Measurements from ENCODE around the gene CAMSAP1.
"Not testable (repeated sequence)": the region's sequence is repeated elsewhere in the genome, so short reads cannot be mapped to it uniquely, and the experiment has no call there.

CAMSAP1 gene

DNA sequence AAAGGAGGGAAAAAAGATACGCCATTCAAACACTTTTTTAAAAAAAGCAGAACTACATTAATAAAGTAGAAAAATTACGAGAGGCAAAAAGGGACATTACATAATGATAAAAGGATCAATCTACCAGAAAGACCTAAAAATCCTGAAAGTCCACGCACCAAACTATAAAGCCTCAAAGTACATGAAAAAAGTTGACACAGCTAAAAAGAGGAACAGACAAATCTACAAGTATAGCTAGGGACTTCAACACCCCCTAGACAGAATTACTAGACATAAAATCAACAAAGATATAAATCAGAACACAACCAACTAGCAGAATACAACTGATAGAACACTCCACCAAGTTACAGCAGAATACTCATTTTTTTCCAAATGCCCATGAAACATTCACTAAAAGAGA is 11.1 kb downstream of the CAMSAP1 start:
- no peak for DNase-seq

DNA sequence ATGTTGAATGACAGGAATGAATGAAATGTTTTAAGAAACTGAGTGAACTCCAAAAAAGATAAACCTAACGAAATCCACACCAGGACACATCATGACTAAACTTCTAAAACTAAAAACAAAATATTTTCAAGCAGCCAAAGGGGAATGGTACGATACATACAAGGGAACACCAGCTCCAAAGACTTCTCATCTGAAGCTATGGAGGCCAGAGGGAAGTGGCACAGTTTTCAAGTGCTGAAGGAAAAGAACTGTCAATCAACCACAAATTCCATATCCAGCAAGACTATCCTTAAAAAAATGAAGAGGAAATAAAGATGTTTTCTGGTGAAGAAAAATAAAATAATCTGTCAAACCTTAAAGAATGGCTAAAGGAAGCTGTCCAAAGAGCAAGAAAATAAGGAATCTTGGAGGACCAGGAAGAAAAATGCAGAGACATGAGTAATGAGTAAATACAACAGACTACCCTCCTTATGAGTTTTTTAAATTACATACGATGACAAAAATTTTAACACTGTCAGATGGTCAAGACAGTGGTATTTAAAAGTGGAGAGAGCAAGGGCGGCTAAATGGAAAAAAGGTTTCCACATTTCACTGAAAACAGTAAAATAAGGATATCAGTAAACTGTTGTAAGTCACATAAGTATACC is 12.0 kb downstream of the CAMSAP1 start:
- no peak for DNase-seq

DNA sequence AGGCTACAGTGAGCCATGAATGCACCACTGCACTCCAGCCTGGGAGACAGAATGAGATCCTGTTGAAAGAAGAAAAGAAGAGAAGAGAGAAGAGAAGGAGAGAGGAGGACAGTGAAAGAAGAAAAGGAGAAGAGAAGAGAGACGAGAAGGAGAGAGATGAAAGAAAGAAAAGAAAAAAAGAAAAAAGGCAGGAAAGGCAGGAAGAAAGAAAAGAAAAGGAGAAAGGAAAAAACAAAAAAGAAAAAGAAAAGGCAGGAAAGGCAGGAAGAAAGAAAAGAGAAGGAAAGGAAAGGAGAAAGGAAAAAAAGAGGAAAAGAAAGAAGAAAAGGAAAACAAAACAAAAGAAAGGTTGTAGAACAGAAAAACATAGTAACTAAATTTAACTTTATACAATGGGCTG is 14.2 kb downstream of the CAMSAP1 start:
- DNase-seq: no peak

DNA sequence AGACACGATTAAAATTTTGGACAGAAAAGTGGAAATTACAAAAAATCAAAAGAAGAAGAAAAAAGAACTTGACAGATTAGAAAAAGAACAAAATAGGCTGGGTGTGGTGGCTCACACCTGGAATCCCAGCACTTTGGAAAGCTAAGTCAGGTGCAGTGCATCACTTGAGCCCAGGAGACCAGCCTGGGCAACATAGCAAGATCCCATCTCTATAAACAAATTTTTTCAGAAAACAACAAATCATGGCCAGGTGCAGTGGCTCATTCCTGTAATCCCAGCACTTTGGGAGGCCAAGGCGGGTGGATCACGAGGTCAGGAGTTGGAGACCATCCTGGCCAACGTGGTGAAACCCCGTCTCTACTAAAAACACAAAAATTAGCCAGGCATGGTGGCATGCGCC is 15.0 kb downstream of the CAMSAP1 start:
- DNase-seq: not testable (repeated sequence)

DNA sequence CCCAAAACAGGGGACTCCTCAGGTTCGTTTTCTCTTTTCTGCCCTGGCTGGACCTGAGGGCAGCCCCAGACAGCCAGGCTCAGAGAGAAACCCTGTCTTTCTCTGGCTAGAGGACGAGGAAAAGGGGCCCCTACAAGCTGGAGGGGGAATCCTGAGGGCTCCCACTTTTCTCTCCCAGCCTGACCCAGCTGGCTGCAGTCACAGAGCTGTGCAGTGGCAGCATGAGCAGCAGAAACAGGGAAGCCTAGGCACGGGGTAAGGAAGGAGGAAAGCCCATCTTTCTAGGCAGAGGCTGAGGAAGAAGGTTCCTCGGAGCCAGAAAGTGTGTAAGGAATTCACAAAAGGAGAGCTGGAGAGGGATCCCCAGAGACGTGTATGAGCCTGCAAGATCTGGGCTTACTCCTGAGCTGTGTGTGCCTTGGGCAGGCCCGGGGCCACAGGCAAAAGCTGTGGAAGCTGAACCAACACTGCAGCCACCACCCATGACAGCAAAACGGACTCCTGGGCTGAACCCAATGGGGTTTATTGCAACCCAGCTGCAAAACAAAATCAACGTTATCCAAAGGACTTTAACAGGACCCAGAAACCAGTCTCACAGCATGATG is 16.2 kb downstream of the CAMSAP1 start:
- DNase-seq: no peak

DNA sequence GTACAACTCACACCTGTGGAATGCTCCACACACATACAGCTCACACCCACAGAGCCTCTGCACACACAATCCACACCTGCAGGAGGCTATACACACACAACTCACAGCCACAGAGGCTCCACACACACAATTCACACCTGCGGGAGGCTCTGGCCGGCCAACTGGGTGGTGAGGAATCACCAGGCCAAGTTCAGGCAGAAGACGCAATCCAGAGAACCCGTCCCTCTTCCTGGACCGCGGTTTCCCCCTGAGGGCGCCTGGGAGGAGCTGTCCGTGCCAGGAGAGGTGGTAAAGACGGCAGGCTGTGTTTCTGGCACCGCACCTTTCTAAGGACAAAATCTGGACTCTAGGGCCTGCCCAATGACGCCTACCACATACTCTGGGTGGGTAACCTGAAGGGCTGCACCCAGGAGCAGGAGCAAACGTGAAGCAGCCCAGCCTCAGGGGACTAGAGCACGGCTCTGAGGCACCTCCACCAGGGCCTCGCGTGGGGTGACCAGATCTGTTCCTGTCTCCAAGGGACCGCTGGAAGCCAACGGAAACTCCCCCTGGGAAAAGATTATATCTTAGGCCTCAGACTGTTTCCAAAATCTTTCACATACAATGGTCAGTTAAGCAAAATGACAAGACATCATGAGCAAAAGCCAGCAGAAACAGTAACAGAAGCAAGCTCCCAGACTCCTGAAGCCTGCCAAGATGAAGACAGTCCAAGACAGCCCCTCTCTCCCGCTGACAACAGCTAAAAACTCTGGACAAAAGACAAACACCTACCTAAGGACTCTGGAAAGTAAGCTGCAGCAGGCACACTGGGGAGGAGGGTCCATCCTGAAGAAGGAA is 16.9 kb downstream of the CAMSAP1 start:
- DNase-seq: no peak

DNA sequence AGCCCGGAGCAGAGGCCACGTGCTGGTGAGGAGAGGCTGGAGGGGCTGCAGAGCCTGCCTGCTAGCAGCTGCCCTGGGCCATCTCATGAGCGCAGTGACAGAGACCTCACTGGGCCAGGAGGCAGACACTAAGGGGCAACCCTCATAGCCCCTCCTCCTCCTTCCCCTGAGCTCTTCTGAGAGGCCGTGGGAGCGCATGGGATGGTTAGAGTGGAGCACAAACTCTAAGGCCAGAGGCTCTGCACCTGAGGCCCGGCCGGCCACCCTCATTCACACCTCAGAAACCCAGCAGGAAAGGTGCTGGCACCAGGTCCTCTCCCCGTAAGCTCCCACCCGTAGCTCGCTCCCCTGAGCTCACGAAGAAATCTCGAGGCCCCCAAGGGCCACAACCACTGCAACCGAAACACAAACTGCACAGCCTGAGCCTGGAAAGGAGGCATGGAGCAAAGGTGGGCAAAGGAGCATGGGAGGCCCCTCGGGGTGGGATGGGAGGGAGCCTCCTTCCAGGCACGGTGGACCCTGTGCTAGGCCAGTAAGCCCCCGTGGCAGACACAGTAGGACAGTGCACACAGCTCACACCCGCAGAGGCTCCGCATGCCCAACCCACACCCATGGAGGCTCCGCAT is 17.7 kb downstream of the CAMSAP1 start:
- DNase-seq: no peak

DNA sequence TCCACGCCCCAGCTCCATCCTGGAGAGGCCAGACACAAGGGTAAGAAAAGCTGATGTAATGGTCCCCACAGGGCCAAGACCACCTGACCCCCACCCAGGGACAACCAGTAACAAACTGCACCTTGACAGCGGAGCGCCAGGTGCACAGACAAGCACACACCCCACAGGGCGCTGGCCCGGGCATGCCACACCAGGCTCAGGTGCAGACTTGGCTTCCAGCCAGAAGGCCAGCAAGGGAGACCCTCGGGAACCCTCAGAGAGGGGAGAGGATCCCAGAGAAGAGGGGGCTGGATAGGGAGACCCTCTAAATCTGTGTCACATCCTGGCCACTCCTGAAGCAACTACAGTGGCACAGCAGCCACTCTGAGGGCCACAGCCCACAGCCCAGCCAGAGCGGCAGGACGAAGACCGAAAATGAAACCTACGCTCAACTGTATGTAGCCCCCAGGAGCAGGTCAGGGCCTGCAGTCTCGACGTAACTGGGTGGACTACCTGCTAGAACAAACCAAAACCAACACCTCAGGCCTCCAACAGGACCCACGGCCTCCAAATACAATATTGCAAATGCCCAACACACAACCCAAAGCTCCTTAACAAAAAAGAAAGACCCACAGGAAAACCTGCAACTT is 18.5 kb downstream of the CAMSAP1 start:
- peak; percentile 34 for DNase-seq

DNA sequence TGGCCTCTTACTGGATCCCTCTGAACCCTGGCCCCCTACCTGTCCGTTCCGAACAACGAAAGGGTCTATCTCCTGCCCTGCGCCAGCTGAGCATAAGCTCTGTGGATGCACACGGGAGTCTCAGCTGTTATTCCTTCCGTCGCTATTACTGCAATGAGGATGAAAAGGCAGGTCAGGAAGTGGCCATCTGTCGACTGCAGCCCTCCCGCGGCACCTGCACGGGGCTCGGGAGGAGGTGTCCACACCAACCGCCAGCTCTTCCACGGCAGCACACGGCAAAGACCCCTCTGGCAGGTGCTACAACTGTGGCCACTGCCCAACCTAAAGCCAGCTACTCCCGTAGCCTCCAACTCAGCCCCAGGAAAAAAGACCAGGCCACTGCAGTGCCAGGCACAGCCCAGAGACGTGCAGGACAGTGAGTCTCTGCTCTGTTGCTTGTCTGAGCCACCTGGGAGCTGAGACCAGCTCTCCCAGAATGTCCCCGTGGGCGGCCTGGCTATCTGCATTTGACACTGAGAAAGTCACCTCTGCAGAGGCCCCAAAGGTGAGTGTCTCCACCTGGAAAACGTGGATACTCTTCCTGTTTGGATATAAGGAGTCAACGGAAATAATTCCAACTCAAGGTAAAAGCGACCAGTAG is 19.1 kb downstream of the CAMSAP1 start:
- DNase-seq: no peak

DNA sequence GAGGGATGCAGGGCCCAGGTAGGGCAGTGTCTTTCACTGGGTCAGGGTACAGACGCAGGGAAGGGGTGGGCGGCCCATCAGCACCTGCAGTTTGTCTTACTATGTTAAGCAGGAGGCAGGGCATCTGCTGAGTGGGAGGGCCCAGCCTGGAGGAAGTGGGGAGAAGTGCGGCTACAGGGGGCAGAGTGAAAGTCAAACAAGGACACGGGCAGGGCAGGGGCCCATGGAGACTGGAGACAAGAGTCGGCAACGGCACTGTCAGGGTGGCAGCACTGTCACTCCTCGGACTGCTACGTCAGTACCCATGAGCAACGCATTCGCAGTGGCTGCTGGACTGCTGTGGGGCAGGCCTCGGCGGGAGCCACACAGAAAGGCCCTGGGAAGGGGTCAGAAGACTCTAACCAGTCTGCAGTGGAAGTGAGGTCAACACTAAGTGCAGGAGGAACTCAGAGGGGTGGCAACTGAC is 19.7 kb downstream of the CAMSAP1 start:
- no peak for DNase-seq

DNA sequence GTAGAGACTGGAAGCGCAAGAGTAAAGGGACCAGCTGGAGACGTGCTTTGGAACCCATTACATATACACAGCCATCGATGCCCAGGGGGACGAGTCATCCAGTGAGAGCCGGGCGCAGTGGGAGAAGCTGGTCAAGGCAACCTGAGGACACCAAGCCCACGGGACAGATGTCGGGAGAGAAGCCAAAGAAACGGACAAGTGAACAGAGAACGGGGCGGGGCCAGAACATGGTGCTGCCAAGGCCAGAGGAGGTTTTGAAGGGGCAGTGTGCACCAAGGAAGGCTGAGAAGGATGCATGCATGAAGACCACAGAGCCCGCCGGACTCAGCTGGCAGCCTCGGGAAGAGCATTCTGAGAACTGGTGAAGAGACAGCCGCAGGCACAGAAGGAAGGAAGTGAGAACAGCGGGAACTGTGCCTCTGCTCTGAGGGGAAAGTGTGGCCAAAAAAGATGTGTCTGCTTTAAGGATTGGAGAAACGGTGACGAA is 20.3 kb downstream of the CAMSAP1 start:
- DNase-seq: no peak

DNA sequence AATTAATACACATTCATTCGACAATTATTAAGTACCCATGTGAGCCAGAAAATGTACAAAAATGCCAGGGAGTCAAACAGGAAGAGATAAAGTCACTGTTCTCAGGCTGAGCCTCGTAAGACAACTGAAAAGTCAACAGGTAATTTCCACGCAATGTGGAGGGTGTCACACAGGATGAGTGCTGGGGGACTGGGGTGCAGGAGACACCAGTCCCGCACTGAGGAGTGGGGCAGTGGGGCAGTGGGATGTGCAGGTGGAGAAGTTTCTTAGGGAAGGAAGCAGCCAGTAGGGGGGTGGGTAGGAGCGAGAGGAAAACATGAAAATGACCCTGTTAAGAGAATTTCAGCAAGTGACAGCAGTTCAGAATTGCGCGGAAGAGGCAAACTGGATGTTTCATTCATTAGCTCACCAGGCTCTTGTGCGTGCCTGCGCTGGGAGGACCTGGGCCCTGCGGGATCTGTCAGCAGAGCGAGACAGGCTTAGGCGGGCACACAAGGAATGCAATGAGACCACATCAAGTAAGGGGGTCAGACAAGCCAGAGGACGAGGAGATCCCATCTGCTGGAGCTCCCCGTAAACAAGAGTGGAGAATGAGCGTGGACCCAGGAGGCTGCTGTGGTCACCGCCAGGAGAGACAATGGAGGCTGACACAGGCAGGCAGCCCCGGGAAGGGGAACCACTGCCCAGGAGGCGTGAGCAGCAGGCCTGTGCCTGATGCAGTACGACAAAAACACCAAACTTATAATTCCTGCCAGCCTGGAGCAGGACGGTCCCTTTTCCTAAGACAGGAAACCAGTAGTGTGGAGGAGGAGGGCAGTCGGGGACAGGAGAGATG is 21.0 kb downstream of the CAMSAP1 start:
- no peak for DNase-seq

DNA sequence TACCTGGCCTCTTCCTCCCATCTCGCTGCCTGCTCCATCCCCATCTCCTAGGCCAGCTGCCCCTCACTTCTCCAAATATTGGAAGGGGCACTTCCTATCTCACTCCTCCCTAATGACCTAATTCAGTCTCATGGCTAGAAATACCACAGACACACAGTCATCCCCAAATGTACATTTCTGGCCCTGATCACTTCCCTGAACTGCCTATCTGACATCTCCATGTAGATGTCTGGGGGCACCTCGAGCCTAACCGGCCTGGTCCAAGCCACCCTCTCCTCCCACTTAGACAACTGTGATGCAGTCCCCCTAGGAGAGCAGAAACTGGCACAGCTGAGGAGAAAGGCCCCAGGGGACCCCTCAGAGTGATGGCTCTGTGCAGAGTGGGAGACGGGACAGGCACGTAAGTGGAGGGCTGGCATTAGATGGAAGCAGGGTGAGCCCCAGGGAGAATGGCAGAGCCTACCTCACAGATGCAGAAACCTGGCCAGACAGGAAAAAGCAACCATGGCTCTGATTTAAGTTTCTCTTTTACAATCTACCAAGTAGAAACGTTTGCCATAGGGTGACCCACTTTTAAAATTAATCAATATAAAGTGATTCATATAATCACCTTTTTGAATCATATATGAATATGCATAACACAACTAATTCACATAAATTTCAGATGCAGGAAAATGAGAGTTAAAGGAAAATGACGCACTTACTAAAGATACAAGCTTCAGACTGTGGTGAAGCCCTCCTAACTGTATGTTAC is 22.1 kb downstream of the CAMSAP1 start:
- DNase-seq: peak; percentile 66

DNA sequence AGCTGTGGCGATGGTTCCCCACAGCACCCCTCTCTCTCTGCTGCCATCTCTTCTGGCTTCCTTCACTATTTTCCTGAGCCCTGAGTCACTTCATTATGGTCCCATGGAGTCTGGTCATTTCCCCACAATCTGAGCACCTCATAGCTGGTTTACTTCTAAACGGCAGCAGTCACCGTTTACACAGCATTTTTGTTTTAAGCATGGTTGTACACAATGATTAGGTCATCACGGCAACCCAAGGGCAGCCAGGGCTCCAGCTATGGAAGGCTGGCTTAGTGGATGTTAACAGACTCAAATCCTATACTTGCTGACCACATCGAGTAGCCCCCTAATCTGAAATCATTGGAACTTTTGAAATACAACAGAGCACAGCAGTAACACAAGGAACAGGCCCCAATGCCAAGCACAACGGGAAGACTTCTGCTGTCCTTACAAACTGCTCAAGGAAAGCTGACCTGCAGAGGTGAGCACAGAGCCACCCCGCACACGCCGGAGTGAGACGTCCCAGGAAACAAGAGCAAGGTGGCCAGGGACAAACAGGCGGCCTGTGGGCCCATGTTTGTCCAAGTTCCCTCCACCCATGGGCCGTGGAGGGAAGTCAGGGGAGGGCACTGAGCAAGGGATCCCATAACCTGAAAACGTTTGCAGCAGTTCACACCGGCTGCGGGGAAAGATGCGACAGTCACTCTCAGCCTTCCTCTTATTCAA is 22.9 kb downstream of the CAMSAP1 start:
- no peak for DNase-seq

DNA sequence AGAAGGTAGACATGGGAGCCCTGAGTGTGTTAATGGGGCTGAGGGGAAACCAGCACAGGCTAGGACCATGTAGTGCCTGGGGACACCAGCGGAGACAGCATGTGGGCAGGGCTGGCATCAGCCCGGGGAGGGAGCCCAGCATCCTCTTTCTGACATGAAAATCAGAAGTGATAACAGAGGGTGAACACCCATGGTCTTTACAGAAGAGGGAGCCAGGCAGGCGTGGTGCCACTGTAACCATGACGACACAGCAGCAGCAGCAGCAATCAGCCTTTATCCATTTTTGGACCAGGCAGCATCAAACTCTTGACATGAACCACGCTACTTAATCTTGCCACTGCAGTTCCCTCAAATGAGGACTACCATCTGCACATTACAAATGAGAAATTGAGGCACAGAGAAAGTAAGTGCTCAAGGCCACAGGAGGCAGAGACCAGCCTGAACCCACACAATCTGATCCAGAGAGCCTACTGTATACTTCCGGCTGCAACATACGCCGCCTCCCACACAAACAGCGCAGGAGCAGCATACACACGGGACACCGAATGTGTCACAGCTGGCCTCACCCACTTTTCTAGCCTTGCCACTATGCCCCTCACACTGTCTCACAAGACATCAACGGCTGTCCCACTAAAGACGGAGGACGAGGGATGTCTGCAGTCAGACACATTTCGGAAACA is 23.8 kb downstream of the CAMSAP1 start:
- no peak for DNase-seq

DNA sequence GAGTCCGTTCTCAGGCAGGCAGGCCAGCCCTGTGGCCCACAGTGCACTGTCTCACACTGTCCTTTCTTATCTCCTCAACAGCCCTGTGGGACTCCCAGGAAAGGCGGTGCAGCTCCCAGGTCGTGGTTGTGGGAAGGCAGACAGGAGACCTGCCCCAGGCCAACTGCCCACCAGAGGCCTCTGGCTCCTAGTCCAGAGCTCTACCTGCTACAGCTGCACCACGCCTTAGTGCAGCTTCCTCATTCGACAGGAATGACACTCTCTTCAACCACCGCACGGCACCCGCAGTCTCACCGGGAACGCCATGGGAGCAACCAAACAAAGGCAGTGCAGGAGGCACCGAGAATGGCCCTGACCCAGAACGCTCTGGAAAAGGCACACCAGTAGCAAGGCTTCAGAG is 25.3 kb downstream of the CAMSAP1 start:
- no peak for DNase-seq

DNA sequence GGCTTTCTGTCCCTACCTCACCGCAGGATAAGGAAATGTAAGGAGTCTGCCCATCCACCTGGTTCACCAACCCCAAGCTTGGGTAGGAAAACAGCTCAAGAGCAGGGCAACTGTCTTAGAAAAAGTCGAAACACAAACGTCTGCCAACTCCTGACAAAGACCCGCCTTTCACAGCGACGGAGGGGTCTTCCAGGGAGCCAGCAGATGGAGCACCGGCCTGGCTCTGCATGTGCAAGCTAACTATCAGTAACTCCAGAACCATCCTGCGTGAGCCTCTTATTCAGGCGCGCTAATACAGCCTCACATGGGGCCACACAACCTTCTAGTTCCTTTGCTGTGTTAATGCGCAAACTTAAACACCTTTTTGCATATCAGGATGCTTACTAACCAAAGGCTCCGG is 26.9 kb downstream of the CAMSAP1 start:
- DNase-seq: no peak

DNA sequence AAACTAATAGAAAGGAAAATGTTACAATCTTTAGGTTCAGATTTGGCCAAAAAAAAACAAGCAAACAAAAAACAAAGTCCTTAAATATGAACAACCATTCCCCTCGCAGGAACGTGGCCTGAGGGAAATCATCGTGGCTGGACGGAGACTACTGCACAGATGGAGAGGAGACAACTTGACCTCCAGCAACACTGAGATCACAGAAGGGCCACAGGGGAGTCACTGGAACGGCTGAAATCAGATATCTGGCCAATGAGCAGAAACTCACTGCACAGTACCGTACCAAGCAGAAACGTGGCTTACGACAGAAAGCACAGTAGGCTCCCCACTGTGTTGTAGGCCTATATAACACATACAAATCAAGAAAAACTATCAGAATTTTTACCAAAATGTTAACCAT is 27.7 kb downstream of the CAMSAP1 start:
- DNase-seq: no peak

DNA sequence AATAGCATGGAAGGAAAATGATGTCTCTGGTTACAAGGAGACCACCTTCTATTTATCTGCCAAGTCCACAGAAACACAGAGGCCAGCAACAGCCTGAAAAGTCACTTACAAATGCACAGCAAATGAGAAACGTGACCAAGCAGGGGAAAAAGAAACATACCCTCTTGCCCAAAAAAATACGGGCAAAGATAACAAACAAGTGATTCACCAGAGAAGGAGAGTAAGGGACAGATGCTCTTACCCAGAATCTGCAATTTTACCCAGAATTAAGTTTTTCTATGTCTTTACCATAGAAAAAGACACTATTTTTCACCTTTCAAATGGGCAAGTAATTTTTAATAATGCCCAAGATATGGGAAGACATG is 28.1 kb downstream of the CAMSAP1 start:
- no peak for DNase-seq
